ENCODE measurements around the gene SEC22C. TPM values are rescaled to one million over a fixed set of nuclear protein-coding genes. Genes with fewer than 3 reads are reported as not detected.
A peak's percentile ranks its signal among the peaks of the same experiment; 100 is the strongest.

The SEC22C gene
- total RNA-seq, 1 experiment from 2014 or later: 65.0 TPM

GRCh38 chr3:42539871-42540714 lies 41.7 kb downstream of the SEC22C start:
- no peak for DNase-seq (ENCODE audit: low read depth)

GRCh38 chr3:42537350-42537749 lies 44.4 kb downstream of the SEC22C start:
- no peak for DNase-seq (ENCODE audit: low read depth)

GRCh38 chr3:42535981-42536784 lies 45.6 kb downstream of the SEC22C start:
- DNase-seq (ENCODE audit: low read depth): peak; percentile 20

- no peak for DNase-seq (ENCODE audit: low read depth)
These were observed 48.4 kb downstream of the SEC22C start for GRCh38 chr3:42533161-42533897.

- DNase-seq (ENCODE audit: low read depth): no peak
These were observed 49.5 kb downstream of the SEC22C start for GRCh38 chr3:42532229-42532628.

GRCh38 chr3:42531470-42531869 lies 50.3 kb downstream of the SEC22C start:
- no peak for DNase-seq (ENCODE audit: low read depth)

- DNase-seq (ENCODE audit: low read depth): no peak
These were observed 51.7 kb downstream of the SEC22C start for GRCh38 chr3:42530073-42530472.

- DNase-seq (ENCODE audit: low read depth): no peak
These were observed 52.3 kb downstream of the SEC22C start for GRCh38 chr3:42529468-42529867.

- DNase-seq (ENCODE audit: low read depth): no peak
These were observed 54.3 kb downstream of the SEC22C start for GRCh38 chr3:42527368-42527917.

GRCh38 chr3:42526616-42527367 lies 55.0 kb downstream of the SEC22C start:
- DNase-seq (ENCODE audit: low read depth): no peak

GRCh38 chr3:42525736-42526345 lies 55.9 kb downstream of the SEC22C start:
- DNase-seq (ENCODE audit: low read depth): no peak

GRCh38 chr3:42525212-42525611 lies 56.6 kb downstream of the SEC22C start:
- DNase-seq (ENCODE audit: low read depth): no peak

GRCh38 chr3:42524751-42525150 lies 57.0 kb downstream of the SEC22C start:
- no peak for DNase-seq (ENCODE audit: low read depth)

GRCh38 chr3:42520906-42521305 lies 60.9 kb downstream of the SEC22C start:
- no peak for DNase-seq (ENCODE audit: low read depth)

GRCh38 chr3:42520336-42520735 lies 61.4 kb downstream of the SEC22C start:
- DNase-seq (ENCODE audit: low read depth): no peak

GRCh38 chr3:42519568-42519962 lies 62.2 kb downstream of the SEC22C start:
- DNase-seq (ENCODE audit: low read depth): no peak

- no peak for DNase-seq (ENCODE audit: low read depth)
These were observed 62.8 kb downstream of the SEC22C start for GRCh38 chr3:42518800-42519567.

GRCh38 chr3:42517117-42517516 lies 64.7 kb downstream of the SEC22C start:
- DNase-seq (ENCODE audit: low read depth): no peak

GRCh38 chr3:42516443-42516842 lies 65.3 kb downstream of the SEC22C start:
- no peak for DNase-seq (ENCODE audit: low read depth)

GRCh38 chr3:42515976-42516375 lies 65.8 kb downstream of the SEC22C start:
- no peak for DNase-seq (ENCODE audit: low read depth)

All from HT1080 (cell line).